HuH-7 (cell line): ENCODE results near the gene PARD6B.
"Not testable (repeated sequence)": the region's sequence is repeated elsewhere in the genome, so short reads cannot be mapped to it uniquely, and the experiment has no call there.

Experiments used
- DNase-seq: peaks from one replicate; pipeline ENCODE4 v3.0.0; 2011; ENCODE audit warnings: low spot score

The PARD6B gene

DNA sequence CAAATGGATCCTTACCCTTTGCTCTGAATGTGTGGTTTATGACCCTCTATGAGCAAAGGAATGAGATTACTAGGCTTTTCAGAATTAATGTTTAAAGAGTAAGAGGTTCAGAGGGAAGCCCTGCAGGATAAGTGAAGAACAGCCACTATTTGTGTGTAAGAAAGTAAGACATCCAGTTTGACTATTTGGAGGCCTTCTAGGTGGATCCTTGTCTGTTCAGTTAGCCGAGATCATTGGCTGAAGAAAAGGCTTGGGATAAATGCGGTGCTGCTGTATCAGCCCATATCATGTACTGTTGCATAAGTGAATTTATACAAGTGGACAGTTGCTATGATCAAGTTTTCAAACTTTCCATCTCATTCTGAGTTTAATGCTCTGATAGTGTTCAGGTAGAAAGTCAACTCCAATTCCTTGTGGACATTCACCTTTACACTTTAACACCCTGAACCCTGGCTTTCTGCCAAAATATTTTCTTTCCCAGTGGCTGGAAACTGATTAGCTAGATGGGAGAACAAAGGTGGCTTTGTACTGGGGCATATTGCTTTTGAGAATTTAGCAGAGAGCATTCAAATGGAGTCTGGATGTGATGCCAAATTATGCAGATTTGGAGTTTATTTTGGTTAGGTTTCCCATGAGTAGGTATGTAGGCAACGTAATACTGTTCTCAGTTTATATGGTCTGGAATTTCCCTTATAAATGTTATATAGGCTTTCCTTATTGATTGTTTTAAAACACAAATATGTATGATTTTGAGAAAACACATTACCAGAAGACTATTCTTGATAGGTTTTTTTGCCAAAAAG is 15.0 kb downstream of the PARD6B start:
- no peak for DNase-seq

DNA sequence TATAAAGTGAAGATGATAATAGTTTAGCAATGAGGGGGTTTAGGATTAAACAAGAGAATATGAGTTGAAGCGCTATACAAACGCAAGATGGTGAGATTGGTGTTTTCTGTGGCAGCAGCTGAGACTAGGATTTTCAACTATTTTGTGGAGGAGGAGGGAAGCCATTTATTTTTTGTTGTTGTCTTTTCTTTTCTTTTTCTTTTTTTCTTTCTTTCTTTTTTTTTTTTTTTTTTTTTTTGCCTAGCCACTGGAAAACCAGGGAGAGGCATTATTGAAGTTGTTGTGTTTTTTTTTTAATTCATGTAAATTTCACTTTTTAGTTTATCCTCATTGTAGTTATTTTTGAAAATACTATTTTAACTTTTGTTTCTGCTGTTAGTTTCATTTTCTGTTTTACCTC is 15.9 kb downstream of the PARD6B start:
- no peak for DNase-seq

DNA sequence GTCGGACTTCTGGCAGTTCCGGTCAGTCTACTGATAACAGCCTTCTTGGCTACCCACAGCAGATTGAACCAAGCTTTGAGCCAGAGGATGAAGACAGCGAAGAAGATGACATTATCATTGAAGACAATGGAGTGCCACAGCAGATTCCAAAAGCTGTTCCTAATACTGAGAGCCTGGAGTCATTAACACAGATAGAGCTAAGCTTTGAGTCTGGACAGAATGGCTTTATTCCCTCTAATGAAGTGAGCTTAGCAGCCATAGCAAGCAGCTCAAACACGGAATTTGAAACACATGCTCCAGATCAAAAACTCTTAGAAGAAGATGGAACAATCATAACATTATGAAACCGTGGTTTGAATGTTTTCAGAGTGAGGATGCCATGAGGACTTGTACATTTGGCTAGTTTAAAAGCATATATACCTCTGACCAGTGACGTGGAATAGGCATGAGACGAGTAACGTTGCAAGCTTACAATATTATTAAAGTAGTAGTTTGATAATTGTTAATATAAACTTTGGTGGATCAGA is 18.8 kb downstream of the PARD6B start:
- DNase-seq = no peak

DNA sequence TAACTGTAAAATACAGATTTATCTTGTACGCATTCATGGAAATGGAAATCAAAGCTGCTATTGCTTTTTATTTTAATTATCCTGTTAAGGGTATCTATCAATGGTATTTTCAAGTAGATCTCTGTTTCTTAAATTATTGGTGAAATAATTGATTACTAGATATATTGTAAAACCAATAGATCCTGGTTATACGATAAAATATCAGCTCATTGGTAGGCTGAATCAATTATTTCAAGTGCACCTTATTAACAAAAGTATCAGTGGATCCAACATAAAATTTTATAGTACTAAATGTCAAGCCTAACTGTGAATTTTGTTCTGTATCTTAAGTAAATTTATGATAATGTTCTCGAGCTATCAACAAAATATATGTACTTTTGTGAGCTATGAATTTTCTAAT is 21.8 kb downstream of the PARD6B start:
- DNase-seq = no peak

DNA sequence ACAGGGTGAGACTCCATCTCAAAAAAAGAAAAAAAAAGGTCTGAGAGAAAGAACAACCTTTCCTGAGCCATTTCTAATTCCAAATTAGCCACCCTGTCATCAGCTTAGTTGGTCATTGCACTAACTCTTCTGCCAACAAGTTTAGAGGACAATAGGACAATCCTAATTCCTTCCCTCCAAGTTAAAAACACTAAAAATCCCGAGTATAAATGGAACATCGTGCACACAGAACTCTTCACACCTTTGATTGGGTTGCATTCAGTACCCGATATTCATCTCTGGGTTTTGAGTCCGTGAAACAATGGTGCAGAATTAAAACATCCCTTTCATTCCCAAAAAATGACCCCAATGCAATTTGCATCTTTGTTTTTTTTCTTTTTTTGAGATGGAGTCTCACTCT is 23.0 kb downstream of the PARD6B start:
- DNase-seq = no peak

DNA sequence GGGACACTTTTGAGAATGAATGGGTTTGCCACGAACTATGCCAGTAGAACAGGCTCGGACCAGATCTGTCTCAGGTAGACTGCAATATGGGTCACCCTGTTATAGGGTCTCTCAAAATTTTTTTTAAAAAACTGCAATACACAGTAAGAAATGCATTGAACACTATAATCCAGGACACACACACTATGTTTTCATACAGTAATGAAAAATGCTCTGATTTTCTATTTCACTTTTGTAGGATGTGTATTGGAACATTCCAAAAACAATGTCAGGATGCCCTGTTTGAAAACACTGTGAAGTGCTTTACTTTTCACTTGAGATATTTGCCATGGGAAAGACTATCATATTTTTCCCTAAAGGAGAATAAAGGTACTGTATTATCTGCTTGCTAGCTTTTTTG is 25.1 kb downstream of the PARD6B start:
- no peak for DNase-seq

DNA sequence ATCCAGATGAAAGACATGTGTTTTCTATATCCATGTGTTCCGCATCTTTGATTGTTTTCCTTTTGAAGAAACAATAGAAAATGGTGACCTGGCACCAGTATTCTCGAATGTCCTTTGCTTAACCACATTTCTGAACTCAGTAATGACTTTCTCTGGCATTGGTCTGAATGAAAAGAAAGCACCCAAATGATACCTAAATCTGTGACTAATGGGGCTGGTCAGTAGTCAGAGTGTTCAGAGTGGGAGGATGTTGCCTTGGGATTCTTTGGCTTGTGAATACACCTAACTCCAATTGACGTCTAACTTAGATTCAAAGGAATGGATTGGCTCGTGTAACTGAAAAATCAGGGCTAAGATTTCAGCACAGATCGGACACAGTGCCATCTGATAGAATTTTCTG is 27.1 kb downstream of the PARD6B start:
- no peak for DNase-seq

DNA sequence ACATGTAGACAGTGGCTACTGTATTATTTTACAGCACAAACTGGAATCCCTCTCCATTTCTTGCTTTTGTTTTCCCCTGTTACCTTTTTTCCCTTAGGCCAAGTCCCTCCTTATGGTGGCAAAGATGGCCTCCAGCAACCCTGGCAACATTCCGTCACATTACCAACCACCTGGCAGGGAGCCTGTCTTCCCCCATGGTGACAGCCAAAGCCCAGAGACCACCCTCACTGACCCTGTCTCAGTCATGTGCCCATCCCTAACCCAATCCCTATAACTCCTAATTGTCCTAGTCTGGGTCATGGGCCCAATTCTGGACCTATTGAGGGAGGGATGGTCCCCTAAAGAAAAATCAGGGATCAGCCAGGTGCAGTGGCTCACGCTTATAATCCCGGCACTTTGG is 27.6 kb downstream of the PARD6B start:
- no peak for DNase-seq

DNA sequence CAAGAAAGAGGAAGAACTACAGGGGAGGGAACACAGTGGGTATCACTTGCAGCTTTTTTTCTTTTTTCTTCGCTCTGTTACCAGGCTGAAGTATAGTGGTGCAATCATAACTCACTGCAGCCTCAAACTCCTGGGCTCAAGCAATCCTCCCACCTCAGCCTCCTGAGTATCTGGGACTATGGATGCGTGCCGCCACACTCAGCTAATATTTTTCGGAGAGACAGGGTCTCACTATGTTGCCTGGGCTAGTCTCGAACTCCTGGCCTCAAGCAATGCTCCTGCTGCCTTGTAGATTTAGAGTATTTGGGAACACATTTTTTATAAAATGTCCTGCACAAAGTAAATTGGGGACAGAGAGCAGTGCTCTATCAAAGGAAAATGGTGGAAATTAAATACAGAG is 28.3 kb downstream of the PARD6B start:
- no peak for DNase-seq

DNA sequence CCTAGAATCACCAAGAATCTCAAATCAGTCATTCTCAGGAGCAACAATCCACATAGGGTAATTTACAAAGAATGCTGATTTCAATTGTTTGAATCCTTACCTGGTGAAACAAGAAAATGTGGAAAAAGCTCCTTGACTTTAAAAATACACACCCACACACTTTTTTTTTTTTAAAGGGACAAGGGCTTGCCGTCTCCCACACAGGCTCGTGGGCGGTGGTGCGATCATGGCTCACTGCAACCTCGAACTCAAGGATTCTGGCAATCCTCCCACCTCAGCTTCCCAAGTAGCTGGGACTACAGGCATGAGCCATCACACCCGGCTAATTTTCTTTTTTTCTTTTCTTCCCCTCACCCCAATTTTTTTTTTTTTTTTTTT is 30.7 kb downstream of the PARD6B start:
- DNase-seq = no peak

DNA sequence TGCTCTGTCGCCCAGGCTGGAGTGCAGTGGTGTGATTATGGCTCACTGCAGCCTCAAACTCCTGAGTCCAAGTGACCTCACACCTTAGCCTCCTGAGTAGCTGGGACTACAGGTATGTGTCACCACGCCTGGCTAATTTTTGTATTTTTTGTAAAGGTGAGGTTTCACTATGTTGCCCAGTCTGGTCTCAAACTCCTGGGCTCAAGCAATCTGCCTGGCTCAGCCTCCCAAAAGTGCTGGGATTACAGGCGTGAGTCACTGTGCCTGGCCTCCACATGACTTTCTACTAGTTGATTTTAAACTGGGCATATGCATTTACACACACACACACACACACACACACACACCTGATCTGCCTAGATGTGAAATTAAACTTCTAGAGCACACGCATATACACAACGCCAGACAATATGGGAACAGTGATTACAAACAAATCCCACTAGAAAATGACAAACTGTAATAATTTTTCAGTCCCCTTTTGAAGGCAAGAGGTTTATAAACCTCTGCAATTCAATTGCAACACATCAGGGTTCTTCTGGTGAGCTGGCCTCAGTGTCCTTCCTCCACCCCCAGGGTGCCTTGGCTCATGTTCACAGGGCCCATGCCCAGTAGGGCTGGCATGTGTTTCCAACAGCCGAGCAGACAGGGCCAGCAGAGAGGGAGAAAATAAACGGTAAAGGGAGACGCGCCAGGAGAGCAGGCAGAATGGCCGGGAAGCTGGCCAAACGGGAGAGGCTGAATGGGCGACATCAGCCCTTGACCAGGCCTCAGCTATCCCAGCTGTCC is 31.2 kb downstream of the PARD6B start:
- DNase-seq = no peak

DNA sequence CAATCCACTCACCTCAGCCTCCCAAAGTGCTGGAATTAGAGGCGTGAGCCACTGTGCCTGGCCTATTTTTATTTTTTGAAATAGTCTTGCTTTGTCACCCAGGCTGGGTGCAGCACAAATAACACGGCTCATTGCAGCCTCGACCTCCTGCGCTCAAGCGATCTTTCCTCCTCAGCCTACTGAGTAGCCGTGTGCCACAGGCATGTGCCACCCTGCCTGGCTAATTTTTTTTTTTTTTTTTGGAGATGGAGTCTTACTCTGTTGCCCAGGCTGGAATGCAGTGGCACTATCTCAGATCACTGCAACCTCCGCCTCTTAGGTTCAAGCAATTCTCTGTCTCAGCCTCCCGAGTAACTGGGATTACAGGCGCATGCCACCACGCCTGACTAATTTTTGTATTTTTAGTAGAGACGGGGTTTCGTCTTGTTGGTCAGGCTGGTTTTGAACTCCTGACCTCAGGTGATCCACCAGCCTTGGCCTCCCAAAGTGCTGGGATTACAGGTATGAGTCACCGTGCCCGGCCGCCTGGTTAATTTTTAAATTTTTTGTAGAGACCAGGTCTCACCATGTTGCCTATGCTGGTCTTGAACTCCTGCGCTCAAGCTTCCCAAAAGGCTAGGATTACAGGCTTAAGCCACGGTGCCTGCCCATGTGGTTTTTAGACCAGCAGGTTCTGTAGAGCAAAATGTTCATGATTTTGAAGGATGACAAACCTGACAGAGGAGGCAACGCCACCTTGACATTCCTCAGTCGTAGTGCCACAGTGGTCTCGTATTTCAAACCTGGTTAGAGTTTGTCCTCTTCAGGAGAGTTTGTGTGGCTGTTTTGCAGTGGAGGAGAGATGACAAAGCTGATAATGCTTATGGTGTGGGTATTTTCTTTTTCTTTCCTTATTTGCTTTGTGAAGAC is 32.4 kb downstream of the PARD6B start:
- peak; percentile 64 for DNase-seq

DNA sequence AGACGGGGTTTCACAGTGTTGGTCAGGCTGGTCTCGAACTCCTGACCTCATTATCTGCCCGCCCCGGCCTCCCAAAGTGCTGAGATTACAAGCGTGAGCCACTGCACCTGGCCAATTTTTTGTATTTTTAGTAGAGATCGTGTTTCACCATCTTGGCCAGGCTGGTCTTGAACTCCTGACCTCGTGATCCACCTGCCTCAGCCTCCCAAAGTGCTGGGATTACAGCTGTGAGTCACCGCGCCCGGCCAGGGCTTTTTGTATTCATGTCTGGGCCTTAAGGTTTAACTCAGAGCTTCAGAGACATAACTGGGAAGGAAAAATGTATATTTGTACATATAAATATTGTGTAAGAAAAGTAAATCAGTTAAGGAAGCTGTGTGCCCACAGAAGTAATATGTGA is 33.9 kb downstream of the PARD6B start:
- not testable (repeated sequence) for DNase-seq

DNA sequence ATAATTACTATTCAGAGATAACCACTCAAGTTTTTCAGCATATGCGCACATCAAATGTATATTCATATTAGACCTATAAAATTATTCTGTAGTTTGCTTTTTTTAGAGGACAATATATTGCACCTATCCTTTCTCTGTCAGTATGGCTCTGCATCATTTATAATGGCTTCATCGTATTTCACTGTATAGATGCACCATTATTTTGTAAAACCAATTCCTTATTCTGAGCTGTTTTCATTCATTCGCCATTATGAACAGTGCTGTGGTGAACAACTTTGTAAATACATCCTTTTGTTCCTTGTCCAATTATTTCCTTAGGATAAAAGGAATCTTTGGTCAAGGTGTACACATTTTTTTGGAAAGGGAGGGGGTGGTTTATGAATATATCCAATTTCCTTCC is 34.3 kb downstream of the PARD6B start:
- DNase-seq = no peak

DNA sequence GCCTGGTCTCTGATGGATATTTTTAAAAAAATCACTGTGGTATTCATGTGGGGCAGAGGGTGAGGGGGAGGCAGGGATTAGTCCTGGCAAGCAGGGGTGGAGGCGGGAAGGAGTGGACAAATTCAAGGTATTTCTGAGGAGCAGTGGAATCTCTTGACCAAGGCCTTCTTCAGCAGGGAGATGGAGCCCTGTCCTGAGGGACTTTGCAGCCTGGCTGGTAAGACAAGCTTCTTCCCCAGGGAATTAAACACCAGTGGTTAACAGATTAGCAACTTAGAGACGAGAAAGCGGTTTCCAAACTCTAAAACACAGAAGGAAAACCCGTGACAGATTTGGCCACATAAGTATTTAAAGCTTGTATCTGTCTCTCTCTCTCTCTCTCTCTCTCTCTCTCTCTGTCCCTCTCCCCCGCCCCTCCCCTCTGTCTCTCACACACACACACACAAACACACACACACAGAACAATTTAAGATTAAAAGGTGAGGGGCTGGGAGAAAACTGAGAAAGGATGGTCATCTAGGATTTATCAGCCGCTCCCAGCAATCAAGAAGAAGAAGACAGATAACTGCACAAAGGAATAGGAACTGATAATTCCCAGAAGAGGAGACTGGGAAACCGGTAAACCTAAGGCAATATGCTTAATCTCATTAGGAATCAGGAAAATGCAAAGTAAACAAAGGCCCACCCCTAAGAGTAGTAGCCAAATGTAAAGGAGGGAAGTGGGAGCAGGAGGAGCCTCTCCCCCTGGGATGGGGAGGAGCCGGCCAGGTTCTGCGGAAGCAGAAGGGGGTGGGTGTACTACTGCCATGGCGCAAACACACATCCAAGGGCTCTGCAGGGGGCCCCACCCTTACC is 35.8 kb downstream of the PARD6B start:
- not testable (repeated sequence) for DNase-seq

DNA sequence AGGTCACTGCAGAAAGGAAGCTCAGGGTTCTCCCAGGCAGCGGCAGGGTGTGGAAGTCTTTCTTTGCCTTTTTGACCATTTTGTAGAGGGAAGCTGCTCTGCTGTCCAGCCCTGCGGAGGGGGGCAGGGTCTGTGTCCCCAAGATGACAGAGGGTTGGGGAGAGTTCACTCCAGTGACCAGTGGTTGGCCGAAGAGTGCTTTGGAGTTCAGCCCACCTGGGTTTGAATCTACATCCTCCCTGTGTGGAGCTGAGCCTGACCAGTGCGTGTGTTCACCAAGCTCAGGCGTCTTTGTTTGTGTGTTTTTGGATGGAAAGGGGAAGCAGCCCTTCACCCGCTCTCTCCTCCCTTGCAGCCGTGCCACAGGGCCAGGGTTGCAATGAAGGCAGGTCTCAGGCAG is 37.6 kb downstream of the PARD6B start:
- not testable (repeated sequence) for DNase-seq

DNA sequence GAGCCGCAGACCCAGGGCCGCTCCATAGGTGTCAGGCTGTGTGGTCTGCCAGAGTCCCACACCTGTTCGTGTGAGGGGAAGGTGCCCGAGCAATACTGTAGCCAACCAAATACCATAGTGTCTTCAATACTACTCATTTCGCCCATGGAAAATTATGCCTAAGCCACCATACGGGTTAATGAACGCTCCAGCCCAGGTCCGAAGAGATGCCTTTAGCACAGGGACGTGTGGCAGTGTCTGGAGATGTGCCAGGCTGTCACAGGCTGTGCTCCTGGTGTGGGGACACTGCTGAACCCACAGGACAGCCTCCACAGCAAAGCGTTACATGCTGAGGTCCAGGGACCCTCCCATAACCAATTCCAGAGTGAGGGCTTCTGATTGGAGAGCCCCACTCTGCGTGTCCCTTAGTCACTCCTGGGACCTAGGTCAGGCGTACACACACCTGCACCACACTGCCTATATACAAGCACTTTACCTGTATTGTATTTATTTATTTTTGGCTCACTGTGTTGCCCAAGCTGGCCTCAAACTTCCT is 38.2 kb downstream of the PARD6B start:
- not testable (repeated sequence) for DNase-seq

DNA sequence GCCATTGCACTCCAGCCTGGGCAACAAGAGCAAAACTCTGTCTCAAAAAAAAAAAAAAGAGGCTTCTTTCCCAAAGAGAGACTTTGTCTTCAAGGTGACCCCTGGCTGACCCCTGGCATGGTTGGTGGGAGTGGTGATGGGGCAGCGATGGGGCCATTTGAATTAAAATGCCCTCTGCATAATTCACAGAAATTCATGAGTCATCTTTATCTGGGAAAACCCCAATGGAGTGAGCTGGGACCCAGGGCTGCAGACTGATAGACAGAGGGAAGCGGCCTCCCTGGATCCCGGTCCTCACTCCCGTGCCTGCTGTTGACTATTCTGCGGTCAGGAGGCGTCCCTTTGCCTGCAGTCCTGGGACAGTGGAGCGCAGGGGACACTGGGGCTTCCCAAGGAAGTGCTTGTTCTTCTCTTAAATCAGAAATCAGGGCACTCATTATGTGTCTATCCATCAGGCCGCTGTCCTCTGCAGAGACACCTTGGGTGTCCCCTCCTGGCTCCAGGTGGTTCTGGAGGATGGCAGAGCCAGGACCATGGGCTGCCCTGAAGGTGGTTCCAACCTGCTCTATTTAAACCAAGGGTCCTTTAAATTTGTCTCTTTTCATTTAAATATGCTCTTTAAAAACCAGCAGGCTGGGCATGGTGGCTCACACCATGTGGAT is 40.2 kb downstream of the PARD6B start:
- not testable (repeated sequence) for DNase-seq

DNA sequence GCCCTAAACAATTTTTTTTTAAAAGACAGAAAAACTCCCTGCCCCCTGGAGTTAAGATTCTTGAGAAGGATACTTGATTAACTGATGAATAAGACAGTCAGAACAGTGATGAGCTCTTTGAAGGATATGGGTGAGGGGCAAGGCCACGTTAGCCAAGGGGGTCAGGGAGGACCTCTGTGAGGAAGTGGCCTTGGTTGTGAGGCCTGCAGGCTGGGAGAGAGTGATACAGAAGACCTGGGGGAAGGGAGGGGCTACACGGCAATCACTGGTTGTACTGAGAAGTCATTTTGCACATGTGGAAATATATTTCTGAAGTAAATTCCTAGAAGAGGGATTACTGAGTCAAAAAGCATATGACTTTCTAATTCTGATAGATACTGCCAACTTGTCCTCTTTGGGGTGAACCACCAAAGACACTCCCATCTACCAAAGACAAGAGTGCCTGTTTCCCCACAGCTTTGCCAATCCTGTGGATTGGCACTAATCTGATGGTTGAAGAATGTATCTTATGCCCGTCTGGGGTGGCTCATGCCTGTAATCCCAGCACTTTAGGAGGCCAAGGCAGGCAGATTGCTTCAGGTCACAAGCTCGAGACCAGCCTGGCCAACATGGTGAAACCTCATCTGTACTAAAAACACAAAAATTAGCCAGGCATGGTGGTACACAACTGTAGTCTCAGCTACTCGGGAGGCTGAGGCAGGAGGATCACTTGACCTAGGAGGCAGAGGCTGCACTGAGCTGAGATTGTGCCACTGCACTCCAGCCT is 41.2 kb downstream of the PARD6B start:
- no peak for DNase-seq

DNA sequence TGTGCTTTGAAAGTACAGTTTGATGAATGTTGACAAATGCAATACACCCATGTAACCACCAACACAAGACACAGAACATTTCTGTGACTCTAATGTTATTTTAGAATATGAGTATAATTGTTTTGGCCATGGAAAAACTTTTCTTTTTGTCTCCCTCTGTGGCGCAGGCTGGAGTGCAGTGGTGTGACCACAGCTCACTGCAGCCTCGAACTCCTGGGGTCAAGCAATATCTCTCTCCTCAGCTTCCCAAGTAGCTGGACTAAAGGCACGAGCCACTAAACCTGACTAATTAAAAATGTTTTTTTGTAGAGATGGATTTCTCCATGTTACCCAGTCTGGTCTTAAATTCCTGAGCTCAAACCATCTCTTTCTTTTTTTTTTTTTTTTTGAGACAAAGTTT is 43.1 kb downstream of the PARD6B start:
- no peak for DNase-seq
